K562 (cell line): ENCODE results near the gene SNX9. TPM values are rescaled to one million over a fixed set of nuclear protein-coding genes. Genes with fewer than 3 reads are reported as not detected.

Experiments
- ARID2 ChIP-seq: fragments of 450-650 bp; IDR thresholded peaks from 2 replicates; pipeline ENCODE4 v1.6.1; 2017; ENCODE audit warnings: antibody characterized with exemption, mild to moderate bottlenecking
- COPS2 ChIP-seq: fragments of 450-650 bp; conservative IDR thresholded peaks from 2 replicates; pipeline ENCODE4 v1.6.1; 2016; ENCODE audit warnings: mild to moderate bottlenecking, moderate library complexity
- CSDE1 ChIP-seq, 2 experiments: fragments of 450-650 bp; IDR thresholded peaks; 2 replicates each; pipeline ENCODE4 v1.6.1; 2016; ENCODE audit warnings: mild to moderate bottlenecking in 1 of 2
- HSF4 ChIP-seq: fragments of 250-450 bp; sonication (Bioruptor Pico); IDR thresholded peaks from 2 replicates; pipeline ENCODE4 v2.1.2; 2022; ENCODE audit warnings: mild to moderate bottlenecking, moderate library complexity, borderline replicate concordance
- KHSRP ChIP-seq: fragments of 450-650 bp; IDR thresholded peaks from 2 replicates; pipeline ENCODE4 v1.6.1; 2017
- MAFG ChIP-seq: fragments of 450-650 bp; conservative IDR thresholded peaks from 2 replicates; pipeline ENCODE4 v1.6.1; 2016; ENCODE audit warnings: missing genetic modification characterization, missing compliant biosample characterization
- MAZ ChIP-seq, 2 experiments: fragments of 450-650 bp in 1 of 2; sonication (generic) in 1 of 2; formaldehyde crosslinking; IDR thresholded peaks in 1 of 2; conservative IDR thresholded peaks in 1 of 2; 2 replicates each; pipeline versions ENCODE4 v1.4.0 to v1.5.0; 2020; ENCODE audit warnings: mild to moderate bottlenecking in 1 of 2, missing genetic modification reagents in 1 of 2
- PHTF2 ChIP-seq: fragments of 250-450 bp; sonication (Bioruptor Pico); IDR thresholded peaks from 2 replicates; pipeline ENCODE4 v1.5.0; 2021; ENCODE audit warnings: mild to moderate bottlenecking
- SAP30 ChIP-seq: fragments of 200-600 bp; sonication (generic); IDR thresholded peaks from 2 replicates; pipeline ENCODE4 v1.6.1; 2012; ENCODE audit warnings: borderline replicate concordance, low read depth, mild to moderate bottlenecking, moderate library complexity, low read length, control low read depth, inconsistent platforms; ENCODE audit not compliant: insufficient read depth, poor library complexity, severe bottlenecking
- SNIP1 ChIP-seq: fragments of 450-650 bp; IDR thresholded peaks from 2 replicates; pipeline ENCODE4 v1.7.1; 2017; ENCODE audit warnings: low read depth, mild to moderate bottlenecking
- SRSF7 ChIP-seq: fragments of 200-400 bp; formaldehyde crosslinking; optimal IDR thresholded peaks from 2 replicates; pipeline ENCODE3; 2017; ENCODE audit warnings: mild to moderate bottlenecking, low read depth, low read length
- ZC3H11A ChIP-seq: IDR thresholded peaks from 2 replicates; pipeline ENCODE4 v1.6.1; 2012; ENCODE audit warnings: low read depth, low read length, improper control_type of control experiment
- ZC3H8 ChIP-seq: fragments of 450-650 bp; IDR thresholded peaks from 2 replicates; pipeline ENCODE4 v1.6.1; 2017
- ZFPM2 ChIP-seq: fragments of 250-450 bp; sonication (Bioruptor Pico); IDR thresholded peaks from 2 replicates; pipeline ENCODE4 v1.5.1; 2022; ENCODE audit warnings: mild to moderate bottlenecking
- ZNF3 ChIP-seq: fragments of 250-450 bp; sonication (Bioruptor Pico); IDR thresholded peaks from 2 replicates; pipeline ENCODE4 v1.5.0; 2021; ENCODE audit warnings: mild to moderate bottlenecking, moderate library complexity
- ZSCAN29 ChIP-seq: fragments of 450-650 bp; IDR thresholded peaks from 2 replicates; pipeline ENCODE4 v1.6.1; 2017
- ZZZ3 ChIP-seq: fragments of 450-650 bp; IDR thresholded peaks from 2 replicates; pipeline ENCODE4 v1.6.1; 2016; ENCODE audit warnings: antibody characterized with exemption, mild to moderate bottlenecking, moderate library complexity
- polyA plus RNA-seq, 8 experiments: library from polyadenylated mRNA; depleted of rRNA in 4 of 8; stranded (reverse) in 5 of 8; unstranded in 3 of 8; fragments of >200 nt; fragmentation: Nextera tagmentation in 2 of 8; fragmentation: Illumina TruSeq in 1 of 8; extraction: Ambion mirVana in 2 of 8; extraction: Trizol in 1 of 8; gene quantifications; 2 replicates each; pipeline versions ENCODE4 v1.2.1 to v1.2.3, GENCODE V29; 2011 to 2014; ENCODE audit warnings: inconsistent platforms in 1 of 8, missing spikeins in 1 of 8
- total RNA-seq, 7 experiments: library from RNA; depleted of rRNA in 6 of 7; stranded (reverse); fragments of >200 nt in 6 of 7; fragmentation: Illumina TruSeq in 2 of 7; extraction: Trizol in 2 of 7; gene quantifications; 2 replicates each; pipeline versions ENCODE4 v1.2.1 to v1.2.3, GENCODE V29; 2011 to 2021; ENCODE audit warnings: low replicate concordance in 1 of 7
- TF ChIP-seq, protein P1 (sequence below): sonication (generic); formaldehyde crosslinking; IDR thresholded peaks from 2 replicates; pipeline ENCODE4 v1.9.0; 2022; ENCODE audit warnings: mild to moderate bottlenecking, missing genetic modification reagents
- TF ChIP-seq, protein P2 (sequence below): sonication (generic); formaldehyde crosslinking; IDR thresholded peaks from 2 replicates; pipeline ENCODE4 v1.5.0; 2020; ENCODE audit warnings: missing genetic modification reagents
- TF ChIP-seq, protein P3 (sequence below): fragments of 200-800 bp; sonication (Bioruptor generic); IDR thresholded peaks from 2 replicates; pipeline ENCODE4 v1.6.1; 2016; ENCODE audit warnings: missing genetic modification characterization, missing compliant biosample characterization
- TF ChIP-seq, protein P4 (sequence below): sonication (generic); formaldehyde crosslinking; IDR thresholded peaks from 2 replicates; pipeline ENCODE4 v1.8.0; 2022; ENCODE audit warnings: mild to moderate bottlenecking, missing genetic modification reagents, borderline replicate concordance
- TF ChIP-seq, protein P5 (sequence below): fragments of 250-450 bp; sonication (Bioruptor Pico); IDR thresholded peaks from 2 replicates; pipeline ENCODE4 v1.8.0; 2022; ENCODE audit warnings: moderate library complexity, mild to moderate bottlenecking, inconsistent platforms

SNX9 gene
- total and polyA plus RNA-seq, 9 of the 15 experiments (the other 6 are each of a cell fraction or from before 2014, with no cell fraction given): 6.0 to 81.7 (median 57.1) TPM

DNA sequence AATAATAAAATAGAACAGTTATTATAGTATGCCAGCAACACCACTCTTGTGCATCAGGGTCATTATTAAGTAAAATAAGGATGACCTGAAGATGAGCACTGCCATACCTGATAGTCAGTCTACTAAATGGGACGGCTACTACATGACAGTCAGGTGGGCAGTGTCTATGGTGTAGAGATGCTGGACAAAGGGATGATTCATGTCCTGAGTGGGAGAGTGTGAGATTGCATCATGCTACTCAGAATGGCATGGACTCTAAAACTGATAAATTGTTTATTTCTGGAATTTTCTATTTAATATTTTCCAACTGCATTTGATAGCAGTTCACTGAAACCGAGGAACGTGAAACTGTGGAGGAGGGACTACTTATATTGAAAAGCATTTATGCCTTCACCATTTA lies 38.8 kb downstream of the SNX9 start (continued):
- TF ChIP-seq KHSRP (no peak), SRSF7 (no peak), ZFPM2 (CRISPR knock-in tag) (no peak), ZC3H8 (no peak), COPS2 (no peak), PHTF2 (CRISPR knock-in tag) (no peak), ZZZ3 (no peak), MAFG (tag) (no peak), ZC3H11A (no peak), CSDE1 (IDR thresholded peaks at IDR 0.05) (no peak), ZSCAN29 (no peak), ZNF3 (no peak), SNIP1 (no peak), HSF4 (CRISPR knock-in tag) (no peak), ARID2 (no peak), MAZ (CRISPR knock-in tag; conservative IDR thresholded peaks at IDR 0.05 in 1 of 2, IDR thresholded peaks at IDR 0.05 in 1 of 2) (no peak), SAP30 (no peak)
- TF ChIP-seq, protein P1, sequence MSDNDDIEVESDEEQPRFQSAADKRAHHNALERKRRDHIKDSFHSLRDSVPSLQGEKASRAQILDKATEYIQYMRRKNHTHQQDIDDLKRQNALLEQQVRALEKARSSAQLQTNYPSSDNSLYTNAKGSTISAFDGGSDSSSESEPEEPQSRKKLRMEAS: no peak
- TF ChIP-seq, protein P2, sequence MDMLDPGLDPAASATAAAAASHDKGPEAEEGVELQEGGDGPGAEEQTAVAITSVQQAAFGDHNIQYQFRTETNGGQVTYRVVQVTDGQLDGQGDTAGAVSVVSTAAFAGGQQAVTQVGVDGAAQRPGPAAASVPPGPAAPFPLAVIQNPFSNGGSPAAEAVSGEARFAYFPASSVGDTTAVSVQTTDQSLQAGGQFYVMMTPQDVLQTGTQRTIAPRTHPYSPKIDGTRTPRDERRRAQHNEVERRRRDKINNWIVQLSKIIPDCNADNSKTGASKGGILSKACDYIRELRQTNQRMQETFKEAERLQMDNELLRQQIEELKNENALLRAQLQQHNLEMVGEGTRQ (CRISPR knock-in tag): no peak
- TF ChIP-seq, protein P3, sequence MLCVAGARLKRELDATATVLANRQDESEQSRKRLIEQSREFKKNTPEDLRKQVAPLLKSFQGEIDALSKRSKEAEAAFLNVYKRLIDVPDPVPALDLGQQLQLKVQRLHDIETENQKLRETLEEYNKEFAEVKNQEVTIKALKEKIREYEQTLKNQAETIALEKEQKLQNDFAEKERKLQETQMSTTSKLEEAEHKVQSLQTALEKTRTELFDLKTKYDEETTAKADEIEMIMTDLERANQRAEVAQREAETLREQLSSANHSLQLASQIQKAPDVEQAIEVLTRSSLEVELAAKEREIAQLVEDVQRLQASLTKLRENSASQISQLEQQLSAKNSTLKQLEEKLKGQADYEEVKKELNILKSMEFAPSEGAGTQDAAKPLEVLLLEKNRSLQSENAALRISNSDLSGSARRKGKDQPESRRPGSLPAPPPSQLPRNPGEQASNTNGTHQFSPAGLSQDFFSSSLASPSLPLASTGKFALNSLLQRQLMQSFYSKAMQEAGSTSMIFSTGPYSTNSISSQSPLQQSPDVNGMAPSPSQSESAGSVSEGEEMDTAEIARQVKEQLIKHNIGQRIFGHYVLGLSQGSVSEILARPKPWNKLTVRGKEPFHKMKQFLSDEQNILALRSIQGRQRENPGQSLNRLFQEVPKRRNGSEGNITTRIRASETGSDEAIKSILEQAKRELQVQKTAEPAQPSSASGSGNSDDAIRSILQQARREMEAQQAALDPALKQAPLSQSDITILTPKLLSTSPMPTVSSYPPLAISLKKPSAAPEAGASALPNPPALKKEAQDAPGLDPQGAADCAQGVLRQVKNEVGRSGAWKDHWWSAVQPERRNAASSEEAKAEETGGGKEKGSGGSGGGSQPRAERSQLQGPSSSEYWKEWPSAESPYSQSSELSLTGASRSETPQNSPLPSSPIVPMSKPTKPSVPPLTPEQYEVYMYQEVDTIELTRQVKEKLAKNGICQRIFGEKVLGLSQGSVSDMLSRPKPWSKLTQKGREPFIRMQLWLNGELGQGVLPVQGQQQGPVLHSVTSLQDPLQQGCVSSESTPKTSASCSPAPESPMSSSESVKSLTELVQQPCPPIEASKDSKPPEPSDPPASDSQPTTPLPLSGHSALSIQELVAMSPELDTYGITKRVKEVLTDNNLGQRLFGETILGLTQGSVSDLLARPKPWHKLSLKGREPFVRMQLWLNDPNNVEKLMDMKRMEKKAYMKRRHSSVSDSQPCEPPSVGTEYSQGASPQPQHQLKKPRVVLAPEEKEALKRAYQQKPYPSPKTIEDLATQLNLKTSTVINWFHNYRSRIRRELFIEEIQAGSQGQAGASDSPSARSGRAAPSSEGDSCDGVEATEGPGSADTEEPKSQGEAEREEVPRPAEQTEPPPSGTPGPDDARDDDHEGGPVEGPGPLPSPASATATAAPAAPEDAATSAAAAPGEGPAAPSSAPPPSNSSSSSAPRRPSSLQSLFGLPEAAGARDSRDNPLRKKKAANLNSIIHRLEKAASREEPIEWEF (CRISPR knock-in tag): no peak
- TF ChIP-seq, protein P4, sequence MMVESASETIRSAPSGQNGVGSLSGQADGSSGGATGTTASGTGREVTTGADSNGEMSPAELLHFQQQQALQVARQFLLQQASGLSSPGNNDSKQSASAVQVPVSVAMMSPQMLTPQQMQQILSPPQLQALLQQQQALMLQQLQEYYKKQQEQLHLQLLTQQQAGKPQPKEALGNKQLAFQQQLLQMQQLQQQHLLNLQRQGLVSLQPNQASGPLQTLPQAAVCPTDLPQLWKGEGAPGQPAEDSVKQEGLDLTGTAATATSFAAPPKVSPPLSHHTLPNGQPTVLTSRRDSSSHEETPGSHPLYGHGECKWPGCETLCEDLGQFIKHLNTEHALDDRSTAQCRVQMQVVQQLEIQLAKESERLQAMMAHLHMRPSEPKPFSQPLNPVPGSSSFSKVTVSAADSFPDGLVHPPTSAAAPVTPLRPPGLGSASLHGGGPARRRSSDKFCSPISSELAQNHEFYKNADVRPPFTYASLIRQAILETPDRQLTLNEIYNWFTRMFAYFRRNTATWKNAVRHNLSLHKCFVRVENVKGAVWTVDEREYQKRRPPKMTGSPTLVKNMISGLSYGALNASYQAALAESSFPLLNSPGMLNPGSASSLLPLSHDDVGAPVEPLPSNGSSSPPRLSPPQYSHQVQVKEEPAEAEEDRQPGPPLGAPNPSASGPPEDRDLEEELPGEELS (CRISPR knock-in tag): 0 out of 2 replicates have a peak, but pooled peaks have one; percentile 21
- TF ChIP-seq, protein P5, sequence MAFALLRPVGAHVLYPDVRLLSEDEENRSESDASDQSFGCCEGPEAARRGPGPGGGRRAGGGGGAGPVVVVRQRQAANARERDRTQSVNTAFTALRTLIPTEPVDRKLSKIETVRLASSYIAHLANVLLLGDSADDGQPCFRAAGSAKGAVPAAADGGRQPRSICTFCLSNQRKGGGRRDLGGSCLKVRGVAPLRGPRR (CRISPR knock-in tag): no peak
